Measurements from ENCODE around the gene LY6G6F. TPM values are rescaled to one million over a fixed set of nuclear protein-coding genes. Genes with fewer than 3 reads are reported as not detected.

LY6G6F gene
- total and polyA plus RNA-seq, 2 of the 13 experiments (the other 11 are each of a cell fraction or from before 2014, with no cell fraction given) = not detected

DNA sequence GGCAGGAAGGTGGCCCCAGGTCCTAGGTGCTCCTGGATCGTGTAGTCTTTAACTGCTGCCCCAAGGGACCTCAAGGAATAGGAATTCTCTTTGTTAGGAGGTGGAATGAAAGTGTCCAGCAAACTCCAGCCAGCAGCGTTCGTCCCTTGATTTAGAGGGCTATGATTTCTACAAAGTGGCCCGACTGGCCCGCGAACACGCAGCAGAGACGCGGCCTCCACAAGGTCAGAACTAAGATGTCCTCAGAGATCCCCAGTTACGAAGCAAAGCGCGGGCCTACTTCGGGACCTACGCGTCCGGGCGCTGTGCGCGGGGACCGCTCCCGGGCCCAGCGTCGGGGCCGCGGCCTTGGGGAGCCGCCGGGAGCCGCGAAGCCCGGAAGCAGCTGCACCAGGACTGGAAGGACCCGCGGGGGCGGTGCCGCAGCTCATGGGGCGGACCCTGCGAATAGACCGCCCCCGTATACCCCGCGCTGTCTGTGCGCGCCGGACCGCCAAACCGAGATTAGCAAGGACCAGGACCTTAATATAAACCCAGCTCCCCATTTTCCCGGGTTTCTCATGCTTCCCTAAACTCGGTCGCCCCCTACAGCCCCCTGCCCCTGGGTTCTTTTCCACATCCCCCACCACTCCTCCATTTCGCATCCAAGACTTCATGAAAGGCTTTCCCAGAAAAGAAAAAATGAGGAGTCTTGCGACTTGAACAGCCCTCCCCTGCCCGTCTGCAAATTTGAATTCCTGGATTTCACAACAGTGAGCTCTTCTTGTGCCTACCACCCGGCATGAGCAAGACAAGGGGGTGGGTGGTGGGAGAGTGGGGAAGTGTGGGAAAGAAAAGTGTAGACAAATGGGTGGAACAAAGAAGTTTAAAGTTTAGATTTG lies 46.0 kb upstream of the LY6G6F start, which contains the start of gene C6orf47 (continued):
- TF ChIP-seq, protein P1, sequence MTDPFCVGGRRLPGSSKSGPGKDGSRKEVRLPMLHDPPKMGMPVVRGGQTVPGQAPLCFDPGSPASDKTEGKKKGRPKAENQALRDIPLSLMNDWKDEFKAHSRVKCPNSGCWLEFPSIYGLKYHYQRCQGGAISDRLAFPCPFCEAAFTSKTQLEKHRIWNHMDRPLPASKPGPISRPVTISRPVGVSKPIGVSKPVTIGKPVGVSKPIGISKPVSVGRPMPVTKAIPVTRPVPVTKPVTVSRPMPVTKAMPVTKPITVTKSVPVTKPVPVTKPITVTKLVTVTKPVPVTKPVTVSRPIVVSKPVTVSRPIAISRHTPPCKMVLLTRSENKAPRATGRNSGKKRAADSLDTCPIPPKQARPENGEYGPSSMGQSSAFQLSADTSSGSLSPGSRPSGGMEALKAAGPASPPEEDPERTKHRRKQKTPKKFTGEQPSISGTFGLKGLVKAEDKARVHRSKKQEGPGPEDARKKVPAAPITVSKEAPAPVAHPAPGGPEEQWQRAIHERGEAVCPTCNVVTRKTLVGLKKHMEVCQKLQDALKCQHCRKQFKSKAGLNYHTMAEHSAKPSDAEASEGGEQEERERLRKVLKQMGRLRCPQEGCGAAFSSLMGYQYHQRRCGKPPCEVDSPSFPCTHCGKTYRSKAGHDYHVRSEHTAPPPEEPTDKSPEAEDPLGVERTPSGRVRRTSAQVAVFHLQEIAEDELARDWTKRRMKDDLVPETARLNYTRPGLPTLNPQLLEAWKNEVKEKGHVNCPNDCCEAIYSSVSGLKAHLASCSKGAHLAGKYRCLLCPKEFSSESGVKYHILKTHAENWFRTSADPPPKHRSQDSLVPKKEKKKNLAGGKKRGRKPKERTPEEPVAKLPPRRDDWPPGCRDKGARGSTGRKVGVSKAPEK (CRISPR knock-in tag; IDR thresholded peaks at IDR 0.05; ENCODE audit: borderline replicate concordance) = no peak
- no peak for TF ChIP-seq TBL1XR1 (IDR thresholded peaks at IDR 0.05; ENCODE audit: borderline replicate concordance, low read length, partially characterized antibody)
- no peak for TF ChIP-seq ZNF367 (CRISPR knock-in tag; IDR thresholded peaks at IDR 0.05; ENCODE audit: borderline replicate concordance)
- TF ChIP-seq, protein P2, sequence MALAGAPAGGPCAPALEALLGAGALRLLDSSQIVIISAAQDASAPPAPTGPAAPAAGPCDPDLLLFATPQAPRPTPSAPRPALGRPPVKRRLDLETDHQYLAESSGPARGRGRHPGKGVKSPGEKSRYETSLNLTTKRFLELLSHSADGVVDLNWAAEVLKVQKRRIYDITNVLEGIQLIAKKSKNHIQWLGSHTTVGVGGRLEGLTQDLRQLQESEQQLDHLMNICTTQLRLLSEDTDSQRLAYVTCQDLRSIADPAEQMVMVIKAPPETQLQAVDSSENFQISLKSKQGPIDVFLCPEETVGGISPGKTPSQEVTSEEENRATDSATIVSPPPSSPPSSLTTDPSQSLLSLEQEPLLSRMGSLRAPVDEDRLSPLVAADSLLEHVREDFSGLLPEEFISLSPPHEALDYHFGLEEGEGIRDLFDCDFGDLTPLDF (CRISPR knock-in tag; IDR thresholded peaks at IDR 0.05) = peak; percentile 90
- TF ChIP-seq, protein P3, sequence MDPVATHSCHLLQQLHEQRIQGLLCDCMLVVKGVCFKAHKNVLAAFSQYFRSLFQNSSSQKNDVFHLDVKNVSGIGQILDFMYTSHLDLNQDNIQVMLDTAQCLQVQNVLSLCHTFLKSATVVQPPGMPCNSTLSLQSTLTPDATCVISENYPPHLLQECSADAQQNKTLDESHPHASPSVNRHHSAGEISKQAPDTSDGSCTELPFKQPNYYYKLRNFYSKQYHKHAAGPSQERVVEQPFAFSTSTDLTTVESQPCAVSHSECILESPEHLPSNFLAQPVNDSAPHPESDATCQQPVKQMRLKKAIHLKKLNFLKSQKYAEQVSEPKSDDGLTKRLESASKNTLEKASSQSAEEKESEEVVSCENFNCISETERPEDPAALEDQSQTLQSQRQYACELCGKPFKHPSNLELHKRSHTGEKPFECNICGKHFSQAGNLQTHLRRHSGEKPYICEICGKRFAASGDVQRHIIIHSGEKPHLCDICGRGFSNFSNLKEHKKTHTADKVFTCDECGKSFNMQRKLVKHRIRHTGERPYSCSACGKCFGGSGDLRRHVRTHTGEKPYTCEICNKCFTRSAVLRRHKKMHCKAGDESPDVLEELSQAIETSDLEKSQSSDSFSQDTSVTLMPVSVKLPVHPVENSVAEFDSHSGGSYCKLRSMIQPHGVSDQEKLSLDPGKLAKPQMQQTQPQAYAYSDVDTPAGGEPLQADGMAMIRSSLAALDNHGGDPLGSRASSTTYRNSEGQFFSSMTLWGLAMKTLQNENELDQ (CRISPR knock-in tag; IDR thresholded peaks at IDR 0.05; ENCODE audit: borderline replicate concordance) = no peak
- TF ChIP-seq PCBP1 (IDR thresholded peaks at IDR 0.05; ENCODE audit: borderline replicate concordance, low read depth, low read length) = no peak
- TF ChIP-seq, protein P4, sequence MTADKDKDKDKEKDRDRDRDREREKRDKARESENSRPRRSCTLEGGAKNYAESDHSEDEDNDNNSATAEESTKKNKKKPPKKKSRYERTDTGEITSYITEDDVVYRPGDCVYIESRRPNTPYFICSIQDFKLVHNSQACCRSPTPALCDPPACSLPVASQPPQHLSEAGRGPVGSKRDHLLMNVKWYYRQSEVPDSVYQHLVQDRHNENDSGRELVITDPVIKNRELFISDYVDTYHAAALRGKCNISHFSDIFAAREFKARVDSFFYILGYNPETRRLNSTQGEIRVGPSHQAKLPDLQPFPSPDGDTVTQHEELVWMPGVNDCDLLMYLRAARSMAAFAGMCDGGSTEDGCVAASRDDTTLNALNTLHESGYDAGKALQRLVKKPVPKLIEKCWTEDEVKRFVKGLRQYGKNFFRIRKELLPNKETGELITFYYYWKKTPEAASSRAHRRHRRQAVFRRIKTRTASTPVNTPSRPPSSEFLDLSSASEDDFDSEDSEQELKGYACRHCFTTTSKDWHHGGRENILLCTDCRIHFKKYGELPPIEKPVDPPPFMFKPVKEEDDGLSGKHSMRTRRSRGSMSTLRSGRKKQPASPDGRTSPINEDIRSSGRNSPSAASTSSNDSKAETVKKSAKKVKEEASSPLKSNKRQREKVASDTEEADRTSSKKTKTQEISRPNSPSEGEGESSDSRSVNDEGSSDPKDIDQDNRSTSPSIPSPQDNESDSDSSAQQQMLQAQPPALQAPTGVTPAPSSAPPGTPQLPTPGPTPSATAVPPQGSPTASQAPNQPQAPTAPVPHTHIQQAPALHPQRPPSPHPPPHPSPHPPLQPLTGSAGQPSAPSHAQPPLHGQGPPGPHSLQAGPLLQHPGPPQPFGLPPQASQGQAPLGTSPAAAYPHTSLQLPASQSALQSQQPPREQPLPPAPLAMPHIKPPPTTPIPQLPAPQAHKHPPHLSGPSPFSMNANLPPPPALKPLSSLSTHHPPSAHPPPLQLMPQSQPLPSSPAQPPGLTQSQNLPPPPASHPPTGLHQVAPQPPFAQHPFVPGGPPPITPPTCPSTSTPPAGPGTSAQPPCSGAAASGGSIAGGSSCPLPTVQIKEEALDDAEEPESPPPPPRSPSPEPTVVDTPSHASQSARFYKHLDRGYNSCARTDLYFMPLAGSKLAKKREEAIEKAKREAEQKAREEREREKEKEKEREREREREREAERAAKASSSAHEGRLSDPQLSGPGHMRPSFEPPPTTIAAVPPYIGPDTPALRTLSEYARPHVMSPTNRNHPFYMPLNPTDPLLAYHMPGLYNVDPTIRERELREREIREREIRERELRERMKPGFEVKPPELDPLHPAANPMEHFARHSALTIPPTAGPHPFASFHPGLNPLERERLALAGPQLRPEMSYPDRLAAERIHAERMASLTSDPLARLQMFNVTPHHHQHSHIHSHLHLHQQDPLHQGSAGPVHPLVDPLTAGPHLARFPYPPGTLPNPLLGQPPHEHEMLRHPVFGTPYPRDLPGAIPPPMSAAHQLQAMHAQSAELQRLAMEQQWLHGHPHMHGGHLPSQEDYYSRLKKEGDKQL (CRISPR knock-in tag; IDR thresholded peaks at IDR 0.05; ENCODE audit: low read depth) = no peak
- no peak for TF ChIP-seq JDP2 (CRISPR knock-in tag; IDR thresholded peaks at IDR 0.05; ENCODE audit: borderline replicate concordance)
- TF ChIP-seq, protein P5, sequence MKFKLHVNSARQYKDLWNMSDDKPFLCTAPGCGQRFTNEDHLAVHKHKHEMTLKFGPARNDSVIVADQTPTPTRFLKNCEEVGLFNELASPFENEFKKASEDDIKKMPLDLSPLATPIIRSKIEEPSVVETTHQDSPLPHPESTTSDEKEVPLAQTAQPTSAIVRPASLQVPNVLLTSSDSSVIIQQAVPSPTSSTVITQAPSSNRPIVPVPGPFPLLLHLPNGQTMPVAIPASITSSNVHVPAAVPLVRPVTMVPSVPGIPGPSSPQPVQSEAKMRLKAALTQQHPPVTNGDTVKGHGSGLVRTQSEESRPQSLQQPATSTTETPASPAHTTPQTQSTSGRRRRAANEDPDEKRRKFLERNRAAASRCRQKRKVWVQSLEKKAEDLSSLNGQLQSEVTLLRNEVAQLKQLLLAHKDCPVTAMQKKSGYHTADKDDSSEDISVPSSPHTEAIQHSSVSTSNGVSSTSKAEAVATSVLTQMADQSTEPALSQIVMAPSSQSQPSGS (CRISPR knock-in tag; IDR thresholded peaks at IDR 0.05) = peak; percentile 54; the same call in 1 of the 2 replicates
- TF ChIP-seq KDM4B (CRISPR knock-in tag; IDR thresholded peaks at IDR 0.05) = peak; percentile 11; the same call in 1 of the 2 replicates
- no peak for TF ChIP-seq ESRRA (CRISPR knock-in tag; IDR thresholded peaks at IDR 0.05; ENCODE audit: low read depth)
